ENCODE results near the gene DENND6B. TPM values are rescaled to one million over a fixed set of nuclear protein-coding genes. Genes with fewer than 3 reads are reported as not detected.
A peak's percentile ranks its signal among the peaks of the same experiment; 100 is the strongest.

Gene DENND6B
- total RNA-seq, 4 donors from 2014 or later = 2.2 to 3.1 (median 2.7) TPM

- DNase-seq (ENCODE audit: low spot score) (no peak), ATAC-seq (ENCODE audit: low FRiP score) (no peak)
- TF ChIP-seq CTCF (IDR thresholded peaks at IDR 0.05) = no peak
These were observed 20.3 kb upstream of the DENND6B start for GRCh38 chr22:50347157-50347556.

GRCh38 chr22:50346470-50346869 is 19.7 kb upstream of the DENND6B start:
- TF ChIP-seq CTCF (IDR thresholded peaks at IDR 0.05) = no peak
- ATAC-seq (ENCODE audit: low FRiP score) (no peak), DNase-seq (ENCODE audit: low spot score) (no peak)

GRCh38 chr22:50343541-50343935 is 16.7 kb upstream of the DENND6B start:
- DNase-seq (ENCODE audit: low spot score) (no peak), ATAC-seq (ENCODE audit: low FRiP score) (peak; percentile 3)
- no peak for TF ChIP-seq CTCF (IDR thresholded peaks at IDR 0.05)

- peak; percentile 87 for ATAC-seq (ENCODE audit: low FRiP score)
- TF ChIP-seq CTCF (IDR thresholded peaks at IDR 0.05) = no peak
- DNase-seq (ENCODE audit: low spot score) = peak; percentile 71
These were observed 16.1 kb upstream of the DENND6B start, which contains the start of gene PPP6R2 for GRCh38 chr22:50342651-50343540. PPP6R2 (plus strand) TSS chr22:50343327; CDS start chr22:50393909, 50,582 bp downstream.

- peak; percentile 81 for DNase-seq (ENCODE audit: low spot score)
- peak; percentile 64 for ATAC-seq (ENCODE audit: low FRiP score)
- peak in 2 of 3 donors; percentile 45 to 77 for TF ChIP-seq CTCF (IDR thresholded peaks at IDR 0.05)
These were observed 15.3 kb upstream of the DENND6B start for GRCh38 chr22:50341977-50342650.

- DNase-seq (ENCODE audit: low spot score) = no peak
- no peak for TF ChIP-seq CTCF (IDR thresholded peaks at IDR 0.05)
- no peak for ATAC-seq (ENCODE audit: low FRiP score)
These were observed 13.4 kb upstream of the DENND6B start for GRCh38 chr22:50339945-50340879.

Measured in omental fat pad (tissue), 4 donors.